WI38 (cell line): ENCODE measurements around the gene AUH.

Source experiments
- H3K4me3 ChIP-seq: 2 replicates; pipeline ENCODE4 v1.5.1; 2011; ENCODE audit warnings: low read depth, mild to moderate bottlenecking, control low read depth, low read length
- TF ChIP-seq, protein P1 (sequence below): IDR thresholded peaks from 2 replicates; pipeline ENCODE4 v1.5.1; 2012; ENCODE audit warnings: low read depth, mild to moderate bottlenecking, control low read depth, low read length

Gene AUH

GRCh38 chr9:91308191-91308590, 53.5 kb downstream of the AUH start:
- no peak overlapping the region for H3K4me3 ChIP-seq
- TF ChIP-seq, protein P1, sequence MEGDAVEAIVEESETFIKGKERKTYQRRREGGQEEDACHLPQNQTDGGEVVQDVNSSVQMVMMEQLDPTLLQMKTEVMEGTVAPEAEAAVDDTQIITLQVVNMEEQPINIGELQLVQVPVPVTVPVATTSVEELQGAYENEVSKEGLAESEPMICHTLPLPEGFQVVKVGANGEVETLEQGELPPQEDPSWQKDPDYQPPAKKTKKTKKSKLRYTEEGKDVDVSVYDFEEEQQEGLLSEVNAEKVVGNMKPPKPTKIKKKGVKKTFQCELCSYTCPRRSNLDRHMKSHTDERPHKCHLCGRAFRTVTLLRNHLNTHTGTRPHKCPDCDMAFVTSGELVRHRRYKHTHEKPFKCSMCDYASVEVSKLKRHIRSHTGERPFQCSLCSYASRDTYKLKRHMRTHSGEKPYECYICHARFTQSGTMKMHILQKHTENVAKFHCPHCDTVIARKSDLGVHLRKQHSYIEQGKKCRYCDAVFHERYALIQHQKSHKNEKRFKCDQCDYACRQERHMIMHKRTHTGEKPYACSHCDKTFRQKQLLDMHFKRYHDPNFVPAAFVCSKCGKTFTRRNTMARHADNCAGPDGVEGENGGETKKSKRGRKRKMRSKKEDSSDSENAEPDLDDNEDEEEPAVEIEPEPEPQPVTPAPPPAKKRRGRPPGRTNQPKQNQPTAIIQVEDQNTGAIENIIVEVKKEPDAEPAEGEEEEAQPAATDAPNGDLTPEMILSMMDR = no peak

GRCh38 chr9:91307279-91307678, 54.4 kb downstream of the AUH start:
- TF ChIP-seq, protein P1 = no peak

GRCh38 chr9:91306296-91306630, 55.5 kb downstream of the AUH start:
- TF ChIP-seq, protein P1 = no peak

More at GRCh38 chr9:91307279-91307678, 54.4 kb downstream of the AUH start:
- H3K4me3 ChIP-seq = no peak overlapping the region

GRCh38 chr9:91305596-91306295, 56.0 kb downstream of the AUH start:
- no peak overlapping the region for H3K4me3 ChIP-seq
- TF ChIP-seq, protein P1 = no peak

More at GRCh38 chr9:91306296-91306630, 55.5 kb downstream of the AUH start:
- H3K4me3 ChIP-seq = no peak overlapping the region

DNA sequence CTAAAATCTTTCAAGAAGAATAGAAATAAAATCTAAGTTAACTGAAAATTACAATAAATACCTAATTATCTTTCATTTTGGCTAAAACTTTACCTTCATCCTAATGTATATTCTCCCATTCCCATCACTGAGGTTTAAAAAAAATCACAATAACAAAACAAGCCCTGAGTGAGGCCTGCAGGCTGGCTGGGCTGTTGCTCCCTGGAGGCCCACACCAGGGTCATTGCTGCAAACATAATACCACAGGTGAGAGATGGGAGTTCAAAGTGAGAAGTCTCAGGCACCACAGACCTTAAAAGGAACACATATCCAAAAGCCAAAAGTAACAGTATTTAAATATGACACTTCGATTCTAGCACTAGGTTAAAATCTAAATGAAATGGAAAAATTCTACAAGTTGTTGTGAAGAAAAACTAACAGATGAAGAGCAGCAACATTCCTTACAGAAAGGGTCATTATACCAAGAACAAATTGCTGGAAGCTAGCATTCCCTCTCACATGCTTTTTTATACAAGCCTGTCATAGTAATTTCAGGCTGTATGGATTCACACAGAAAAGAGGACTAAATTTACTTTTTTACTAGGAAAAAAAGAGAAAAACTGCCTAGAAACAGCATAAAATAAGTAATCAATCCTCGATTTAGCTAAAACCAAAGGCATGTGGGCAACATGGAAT, 57.8 kb downstream of the AUH start:
- no peak overlapping the region for H3K4me3 ChIP-seq
- TF ChIP-seq, protein P1 = no peak

- TF ChIP-seq, protein P1 = no peak
Observed at GRCh38 chr9:91302831-91303230, 58.9 kb downstream of the AUH start.

GRCh38 chr9:91301161-91301560, 60.6 kb downstream of the AUH start:
- TF ChIP-seq, protein P1 = no peak
- H3K4me3 ChIP-seq = no peak overlapping the region

More at GRCh38 chr9:91302831-91303230, 58.9 kb downstream of the AUH start:
- peak overlapping the region; percentile 22; the same call in 1 of the 2 replicates for H3K4me3 ChIP-seq
